Endodermal cell (in vitro differentiated cells): Measurements from ENCODE around the gene RASGRF2. TPM values are rescaled to one million over a fixed set of nuclear protein-coding genes. Genes with fewer than 3 reads are reported as not detected.

Experiments
- DNase-seq: peaks from one replicate; pipeline ENCODE4 v3.0.0-alpha.2; 2017
- H3K27ac ChIP-seq: 2 replicates; pipeline ENCODE4 v1.5.1; 2013; ENCODE audit warnings: mild to moderate bottlenecking, low read depth, low read length, moderate library complexity
- H3K27me3 ChIP-seq: 2 replicates; pipeline ENCODE4 v1.6.1; 2013; ENCODE audit warnings: mild to moderate bottlenecking, low read length, moderate library complexity; ENCODE audit not compliant: insufficient read depth, control insufficient read depth, poor library complexity, severe bottlenecking
- H3K36me3 ChIP-seq: 2 replicates; pipeline ENCODE4 v1.7.0; 2013; ENCODE audit warnings: mild to moderate bottlenecking, low read length, moderate library complexity; ENCODE audit not compliant: control insufficient read depth, insufficient read depth
- H3K4me1 ChIP-seq: one replicate; pipeline ENCODE4 v1.7.0; 2013; ENCODE audit warnings: low read length; ENCODE audit not compliant: control insufficient read depth, insufficient read depth
- H3K4me3 ChIP-seq: 2 replicates; pipeline ENCODE4 v1.5.1; 2013; ENCODE audit warnings: mild to moderate bottlenecking, low read length, moderate library complexity
- H3K9ac ChIP-seq: 2 replicates; pipeline ENCODE4 v1.6.1; 2013; ENCODE audit warnings: mild to moderate bottlenecking, low read length, moderate library complexity; ENCODE audit not compliant: poor library complexity, severe bottlenecking; ENCODE audit errors: extremely low read depth
- H3K9me3 ChIP-seq: 2 replicates; pipeline ENCODE4 v1.6.1; 2013; ENCODE audit warnings: mild to moderate bottlenecking, low read length, moderate library complexity; ENCODE audit not compliant: control insufficient read depth
- H3K27ac Mint-ChIP-seq: 2 replicates; pipeline ENCODE4 v1.8.0; 2020; ENCODE audit warnings: mixed read lengths
- H3K27me3 Mint-ChIP-seq: 2 replicates; pipeline ENCODE4 v1.8.0; 2021; ENCODE audit warnings: mild to moderate bottlenecking, mixed read lengths; ENCODE audit not compliant: insufficient read depth
- H3K36me3 Mint-ChIP-seq: 2 replicates; pipeline ENCODE4 v1.8.0; 2020; ENCODE audit warnings: low read depth, mixed read lengths
- H3K4me1 Mint-ChIP-seq: 2 replicates; pipeline ENCODE4 v1.8.0; 2020; ENCODE audit warnings: mixed read lengths
- H3K4me3 Mint-ChIP-seq: 2 replicates; pipeline ENCODE4 v1.8.0; 2020; ENCODE audit warnings: mild to moderate bottlenecking, moderate library complexity, mixed read lengths
- H3K9me3 Mint-ChIP-seq: 2 replicates; pipeline ENCODE4 v1.8.0; 2020; ENCODE audit warnings: mild to moderate bottlenecking, mixed read lengths
- WGBS, 2 experiments: methylation state at CpG; one replicate each; pipeline versions ENCODE4 v1.1.5 to v1.1.7; 2013; ENCODE audit warnings: missing lambda C conversion rate in 2 of 2, mixed read lengths in 1 of 2; ENCODE audit not compliant: insufficient coverage in 1 of 2, insufficient read length in 1 of 2; 5-methylcytosine and 5-hydroxymethylcytosine counted together
- total RNA-seq, 2 donors: library from RNA; stranded (reverse); fragmentation: NEBNext Ultra II Directional in 1 of 2; extraction: Animal tissue kit (Norgen Biotek cat#: 25700) in 1 of 2; gene quantifications; 2 replicates in 1 of 2; 3 replicates in 1 of 2; pipeline ENCODE4 v1.2.1, GENCODE V29; 2021
- TF ChIP-seq, protein P1 (sequence below): fragments of 200-600 bp; sonication (generic); conservative IDR thresholded peaks from 2 replicates; pipeline ENCODE4 v1.5.0; 2021; ENCODE audit warnings: antibody characterized with exemption, mild to moderate bottlenecking

Gene RASGRF2
- total RNA-seq, 2 donors from 2014 or later, result 0.64 to 14.4 TPM

- Histone ChIP-seq H3K36me3 (peaks cover 9% of the 10 kb centered on the region), H3K27ac (no peak overlapping the region), H3K4me3 (no peak overlapping the region), H3K4me1 (no peaks in the 10 kb centered on the region), H3K9ac (no peak overlapping the region), H3K9me3 (no peaks in the 10 kb centered on the region), H3K27me3 (no peaks in the 10 kb centered on the region)
- no peak for DNase-seq
- peaks cover 2% of the 10 kb centered on the region for H3K36me3 Mint-ChIP-seq
- H3K27ac Mint-ChIP-seq, result no peak overlapping the region
- no peaks in the 10 kb centered on the region for H3K9me3 Mint-ChIP-seq
- H3K4me3 Mint-ChIP-seq, result no peak overlapping the region
- WGBS, 2 experiments, result 67 to 79% methylated on average over 3 to 5 of the region's 5 CpGs
- H3K27me3 Mint-ChIP-seq, result no peaks in the 10 kb centered on the region
- H3K4me1 Mint-ChIP-seq, result peaks cover 9% of the 10 kb centered on the region
- TF ChIP-seq, protein P1, sequence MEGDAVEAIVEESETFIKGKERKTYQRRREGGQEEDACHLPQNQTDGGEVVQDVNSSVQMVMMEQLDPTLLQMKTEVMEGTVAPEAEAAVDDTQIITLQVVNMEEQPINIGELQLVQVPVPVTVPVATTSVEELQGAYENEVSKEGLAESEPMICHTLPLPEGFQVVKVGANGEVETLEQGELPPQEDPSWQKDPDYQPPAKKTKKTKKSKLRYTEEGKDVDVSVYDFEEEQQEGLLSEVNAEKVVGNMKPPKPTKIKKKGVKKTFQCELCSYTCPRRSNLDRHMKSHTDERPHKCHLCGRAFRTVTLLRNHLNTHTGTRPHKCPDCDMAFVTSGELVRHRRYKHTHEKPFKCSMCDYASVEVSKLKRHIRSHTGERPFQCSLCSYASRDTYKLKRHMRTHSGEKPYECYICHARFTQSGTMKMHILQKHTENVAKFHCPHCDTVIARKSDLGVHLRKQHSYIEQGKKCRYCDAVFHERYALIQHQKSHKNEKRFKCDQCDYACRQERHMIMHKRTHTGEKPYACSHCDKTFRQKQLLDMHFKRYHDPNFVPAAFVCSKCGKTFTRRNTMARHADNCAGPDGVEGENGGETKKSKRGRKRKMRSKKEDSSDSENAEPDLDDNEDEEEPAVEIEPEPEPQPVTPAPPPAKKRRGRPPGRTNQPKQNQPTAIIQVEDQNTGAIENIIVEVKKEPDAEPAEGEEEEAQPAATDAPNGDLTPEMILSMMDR, result no peak
These were observed 220.8 kb downstream of the RASGRF2 start for GRCh38 chr5:81180780-81181460.

GRCh38 chr5:81181576-81182316 is 221.6 kb downstream of the RASGRF2 start:
- H3K36me3 Mint-ChIP-seq, result peaks cover 5% of the 10 kb centered on the region
- Histone ChIP-seq H3K36me3 (peaks cover 9% of the 10 kb centered on the region), H3K27ac (no peak overlapping the region), H3K27me3 (no peaks in the 10 kb centered on the region), H3K9ac (no peak overlapping the region), H3K4me3 (no peak overlapping the region), H3K4me1 (no peaks in the 10 kb centered on the region), H3K9me3 (no peaks in the 10 kb centered on the region)
- 83 to 97% methylated on average over 4 of the region's 4 CpGs for WGBS, 2 experiments
- H3K27me3 Mint-ChIP-seq, result no peaks in the 10 kb centered on the region
- no peaks in the 10 kb centered on the region for H3K9me3 Mint-ChIP-seq
- peaks cover 9% of the 10 kb centered on the region for H3K4me1 Mint-ChIP-seq
- DNase-seq, result no peak
- TF ChIP-seq, protein P1, result peak; percentile 40
- no peak overlapping the region for H3K4me3 Mint-ChIP-seq
- no peak overlapping the region for H3K27ac Mint-ChIP-seq

DNA sequence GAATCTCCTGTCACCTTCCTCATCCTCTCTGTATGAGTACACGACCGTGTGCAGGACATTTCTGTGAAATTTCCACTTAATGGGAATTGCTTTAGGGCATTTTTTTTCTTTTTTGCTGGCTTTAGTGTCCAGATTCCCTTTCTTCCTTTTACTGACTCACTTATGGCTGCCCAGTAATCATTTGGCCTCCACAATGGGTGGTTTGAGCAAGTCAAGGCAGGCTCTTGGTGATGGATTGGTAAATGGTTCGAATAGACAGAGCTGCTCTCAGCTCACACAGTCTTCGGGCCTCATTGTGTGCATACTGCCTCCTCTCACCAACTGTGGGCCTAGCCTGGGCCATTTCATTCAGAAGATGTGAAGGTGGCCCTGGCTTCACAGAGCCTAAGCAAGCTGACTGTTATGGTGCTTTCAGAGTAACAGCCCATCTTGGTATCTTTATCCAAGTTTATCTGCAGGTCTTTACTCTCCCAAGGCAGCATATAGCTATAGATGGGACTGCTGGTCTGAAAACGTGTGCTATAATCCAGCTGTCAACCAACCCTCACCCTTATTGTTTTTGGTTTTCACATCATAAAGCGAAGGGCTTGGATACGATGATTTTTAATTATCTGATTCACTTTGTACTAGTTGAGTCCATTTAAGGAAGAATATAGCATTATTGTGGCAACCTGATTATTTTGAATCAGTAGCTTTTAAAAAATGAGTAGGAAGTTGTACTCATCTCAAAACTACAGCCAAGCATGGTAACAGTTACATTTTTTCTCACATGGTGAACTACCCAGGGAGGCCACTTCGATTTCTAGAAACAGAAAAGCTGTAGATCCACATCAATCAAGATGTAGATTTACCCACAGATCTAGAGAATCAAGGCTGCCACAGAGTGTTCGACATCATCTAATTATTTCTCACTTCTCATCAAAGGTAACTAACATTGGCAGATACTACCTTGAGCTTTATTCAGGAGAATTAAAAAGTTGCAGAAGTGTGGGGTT is 222.5 kb downstream of the RASGRF2 start:
- H3K4me1 ChIP-seq, result no peaks in the 10 kb centered on the region
- WGBS, 2 experiments, result 91 to 92% methylated on average over 5 to 9 of the region's 9 CpGs
- no peak overlapping the region for H3K27ac ChIP-seq
- H3K9me3 ChIP-seq, result no peaks in the 10 kb centered on the region
- no peak overlapping the region for H3K4me3 Mint-ChIP-seq
- H3K9ac ChIP-seq, result no peak overlapping the region
- H3K27me3 ChIP-seq, result no peaks in the 10 kb centered on the region
- no peak for DNase-seq
- H3K27ac Mint-ChIP-seq, result no peak overlapping the region
- peaks cover 3% of the 10 kb centered on the region for H3K36me3 Mint-ChIP-seq
- no peak overlapping the region for H3K4me3 ChIP-seq
- TF ChIP-seq, protein P1, result no peak
- H3K9me3 Mint-ChIP-seq, result no peaks in the 10 kb centered on the region
- H3K36me3 ChIP-seq, result peaks cover 9% of the 10 kb centered on the region
- H3K27me3 Mint-ChIP-seq, result no peaks in the 10 kb centered on the region
- peaks cover 9% of the 10 kb centered on the region for H3K4me1 Mint-ChIP-seq
